Measurements from ENCODE around the gene NCS1. TPM values are rescaled to one million over a fixed set of nuclear protein-coding genes. Genes with fewer than 3 reads are reported as not detected.

Gene NCS1
- 66.9 and 76.3 TPM in 2 replicates for total RNA-seq (2014; rRNA removed; shearing (Covaris generic))
- polyA plus RNA-seq (2015; cell fraction: cytosol; rRNA removed) = 64.5 and 68.9 TPM in 2 replicates
- 31.4 and 36.6 TPM in 2 replicates for polyA plus RNA-seq (2015; cell fraction: nucleus; rRNA removed)

DNA sequence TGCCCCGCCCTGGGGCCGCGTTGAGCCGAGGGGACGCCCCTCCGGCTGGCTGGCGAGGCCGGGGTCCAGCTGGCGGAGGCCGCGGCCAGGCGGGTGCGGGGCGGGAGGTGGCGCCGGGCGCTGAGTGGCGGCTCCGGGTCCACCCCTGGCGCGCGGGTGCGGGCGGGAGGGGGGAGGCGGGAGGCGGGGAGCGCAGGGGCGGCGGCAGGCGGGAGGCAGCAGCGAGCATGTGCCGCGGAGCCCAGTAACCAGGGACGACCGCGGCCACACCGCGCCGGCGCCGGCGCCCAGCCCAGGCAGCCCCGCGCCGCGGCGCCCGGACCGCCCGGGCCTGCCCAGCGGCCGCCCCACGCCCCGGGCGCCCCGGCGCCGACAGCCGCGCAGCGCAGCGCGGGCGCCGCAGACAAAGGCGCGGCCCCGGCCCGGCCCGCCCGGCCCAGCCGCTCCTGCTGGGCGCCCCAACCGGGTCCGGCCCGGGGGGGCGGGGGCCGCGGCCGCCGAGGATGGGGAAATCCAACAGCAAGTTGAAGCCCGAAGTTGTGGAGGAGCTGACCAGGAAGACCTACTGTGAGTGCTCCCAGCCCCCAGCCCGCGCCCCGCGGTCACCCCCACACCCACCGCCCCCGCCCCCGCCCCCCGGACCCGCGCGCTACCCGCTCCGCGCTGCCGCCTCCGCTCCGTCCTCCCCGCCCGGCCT is at the start of gene NCS1:
Gene NCS1 (plus strand): TSS at position 244 of the 697 bp plus-strand sequence. CDS start 260 bp downstream, at position 504.
- DNase-seq (ENCODE audit: low read depth) = no peak

DNA sequence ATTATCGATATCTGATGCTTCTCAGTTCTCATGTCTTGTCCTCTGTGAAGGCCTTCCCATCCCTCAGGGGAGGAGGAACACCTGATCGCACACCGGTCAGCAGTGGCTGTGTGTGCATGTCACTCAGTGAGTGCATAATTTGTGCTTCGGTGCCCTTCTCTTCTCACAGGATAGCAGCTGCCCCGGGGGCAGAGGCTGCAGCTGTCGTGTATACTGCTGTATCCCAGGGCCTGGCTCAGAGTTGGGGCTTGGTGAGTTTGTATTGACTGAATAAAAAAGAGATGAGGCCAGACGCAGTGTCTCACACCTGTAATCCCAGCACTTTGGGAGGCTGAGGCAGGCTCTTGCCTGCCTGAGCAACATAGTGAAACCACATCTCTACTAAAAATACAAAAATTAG is 49.7 kb upstream of the NCS1 start:
- no peak for DNase-seq (ENCODE audit: low read depth)

GRCh38 chr9:130124085-130124860 is 47.9 kb upstream of the NCS1 start:
- DNase-seq (ENCODE audit: low read depth) = no peak

GRCh38 chr9:130126721-130127433 is 45.3 kb upstream of the NCS1 start:
- DNase-seq (ENCODE audit: low read depth) = no peak

DNA sequence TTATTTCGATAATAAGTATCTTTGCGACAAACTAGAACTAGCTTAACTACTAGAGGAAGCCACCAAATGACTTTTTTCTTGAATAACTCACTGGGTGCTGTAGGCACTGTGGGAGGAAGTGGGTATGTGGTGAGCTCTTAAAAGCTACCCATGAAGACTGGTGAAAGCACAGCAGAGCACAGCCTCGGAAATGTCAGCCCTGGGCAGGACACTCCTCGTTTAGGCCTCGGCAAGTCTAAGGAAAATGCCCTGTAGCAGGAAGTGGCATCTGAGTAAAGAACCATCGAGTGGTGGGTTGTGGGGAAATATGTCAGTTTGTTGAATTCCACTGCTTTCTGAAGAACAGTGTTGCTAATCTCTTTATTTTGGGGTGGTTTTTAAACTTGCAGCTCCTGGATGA is 44.0 kb upstream of the NCS1 start:
- DNase-seq (ENCODE audit: low read depth) = peak; percentile 37

GRCh38 chr9:130128733-130129431 is 43.3 kb upstream of the NCS1 start:
- DNase-seq (ENCODE audit: low read depth) = peak; percentile 79

DNA sequence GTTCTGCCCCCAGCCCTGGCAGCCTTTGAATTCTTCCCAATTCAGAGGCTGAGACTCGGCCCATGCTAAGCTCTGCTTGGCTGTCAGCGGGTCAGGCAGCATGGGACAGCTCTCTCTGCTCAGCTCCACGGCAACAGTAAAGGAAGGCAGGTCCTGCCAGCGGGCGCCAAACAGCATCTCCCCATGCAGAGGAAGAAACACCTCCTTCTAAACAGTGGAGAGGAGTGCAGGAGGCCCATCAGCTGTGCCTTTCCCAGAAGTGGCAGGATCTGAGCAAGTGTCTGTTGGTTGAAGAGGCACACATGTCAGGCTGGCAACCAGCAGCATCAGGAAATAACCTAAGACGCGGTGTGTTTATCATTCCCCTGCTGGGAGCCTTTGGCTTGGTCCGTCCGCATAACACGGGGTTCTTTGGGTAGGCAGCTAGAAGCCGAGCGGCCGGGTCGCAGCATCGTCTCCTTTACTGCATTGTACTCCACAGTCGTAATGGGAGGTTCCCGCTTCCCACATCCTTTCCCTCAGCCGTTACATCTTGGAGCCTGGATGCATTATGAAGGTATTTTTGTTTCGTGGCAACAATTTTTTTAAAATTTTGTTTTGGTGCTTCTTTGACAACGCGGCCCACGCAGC is 42.7 kb upstream of the NCS1 start:
- no peak for DNase-seq (ENCODE audit: low read depth)

GRCh38 chr9:130132746-130133145 is 39.5 kb upstream of the NCS1 start:
- no peak for DNase-seq (ENCODE audit: low read depth)

DNA sequence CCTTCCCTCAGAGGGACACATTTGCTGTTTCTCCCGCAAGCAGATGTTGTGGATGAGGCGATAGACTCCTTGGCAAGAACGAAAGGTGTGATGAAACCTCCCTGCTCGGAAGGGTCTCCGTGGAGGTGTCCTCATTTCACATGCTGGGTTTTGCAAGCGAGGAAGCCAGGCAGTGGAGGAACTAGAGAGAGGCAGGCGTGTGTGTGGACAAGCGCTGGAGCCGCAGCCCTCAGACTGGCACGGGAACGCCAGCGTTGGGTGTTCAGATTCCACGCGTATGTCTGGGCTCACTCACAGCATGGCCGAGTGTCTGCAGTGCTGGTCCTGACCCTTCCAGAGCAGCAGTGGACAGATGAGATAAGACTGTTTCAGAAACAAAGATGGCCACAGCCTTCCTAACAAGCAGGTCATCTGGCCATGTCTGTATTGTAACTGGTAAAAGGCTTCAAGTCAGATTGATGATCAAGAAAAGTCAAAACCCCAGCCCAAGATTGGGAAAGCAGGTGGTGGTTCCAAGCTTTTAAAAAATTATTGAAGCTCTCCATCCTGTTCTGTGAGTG is 35.0 kb upstream of the NCS1 start:
- no peak for DNase-seq (ENCODE audit: low read depth)

DNA sequence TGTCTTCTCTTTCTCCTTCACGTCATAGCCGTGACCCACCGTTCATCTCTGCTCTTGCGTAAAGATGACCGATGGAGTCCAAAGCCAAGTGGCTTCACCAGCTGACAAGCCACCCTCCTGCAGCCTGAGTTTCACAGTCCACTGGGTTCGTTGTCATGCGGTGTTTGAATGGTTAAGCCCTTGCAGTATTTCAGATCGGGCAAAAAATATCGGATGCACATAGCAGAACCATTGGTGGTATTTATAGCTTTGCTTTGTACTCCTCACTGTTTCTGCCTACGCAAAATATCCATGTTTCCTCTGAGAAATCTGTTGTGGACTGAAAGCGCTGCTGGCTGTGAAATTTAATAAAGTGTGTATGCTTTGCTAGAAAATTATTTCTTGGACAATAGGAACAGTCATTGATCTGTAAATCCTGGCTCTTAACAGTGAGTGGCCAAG is 34.5 kb upstream of the NCS1 start:
- no peak for DNase-seq (ENCODE audit: low read depth)

DNA sequence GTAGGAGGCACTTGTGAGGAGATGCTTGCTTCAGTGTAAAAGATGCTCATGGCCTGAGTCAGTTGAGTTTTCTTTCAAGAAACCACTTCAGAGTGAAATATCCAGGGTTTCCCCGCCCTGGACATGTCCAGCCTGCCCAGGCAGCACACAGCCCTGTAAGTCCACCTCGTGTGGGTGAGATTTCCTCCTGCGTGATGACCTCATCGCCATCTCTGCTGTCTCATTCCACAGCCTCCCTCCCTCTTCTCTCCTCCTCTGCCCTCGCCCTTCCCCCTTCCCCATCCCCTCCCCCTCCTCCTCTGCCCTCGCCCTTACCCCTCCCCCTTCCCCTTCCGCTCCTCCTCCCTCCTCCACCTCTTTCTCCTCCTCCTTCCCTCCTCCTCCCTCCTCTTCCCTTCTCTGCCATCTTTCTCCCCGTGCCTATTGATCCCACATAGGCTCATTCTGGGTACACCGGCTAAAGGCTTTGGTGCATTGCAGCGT is 34.0 kb upstream of the NCS1 start:
- peak; percentile 94 for DNase-seq (ENCODE audit: low read depth)

- DNase-seq (ENCODE audit: low read depth) = peak; percentile 95
Measured at GRCh38 chr9:130138791-130139190, 33.4 kb upstream of the NCS1 start.

GRCh38 chr9:130139251-130139650 is 33.0 kb upstream of the NCS1 start:
- DNase-seq (ENCODE audit: low read depth) = no peak

DNA sequence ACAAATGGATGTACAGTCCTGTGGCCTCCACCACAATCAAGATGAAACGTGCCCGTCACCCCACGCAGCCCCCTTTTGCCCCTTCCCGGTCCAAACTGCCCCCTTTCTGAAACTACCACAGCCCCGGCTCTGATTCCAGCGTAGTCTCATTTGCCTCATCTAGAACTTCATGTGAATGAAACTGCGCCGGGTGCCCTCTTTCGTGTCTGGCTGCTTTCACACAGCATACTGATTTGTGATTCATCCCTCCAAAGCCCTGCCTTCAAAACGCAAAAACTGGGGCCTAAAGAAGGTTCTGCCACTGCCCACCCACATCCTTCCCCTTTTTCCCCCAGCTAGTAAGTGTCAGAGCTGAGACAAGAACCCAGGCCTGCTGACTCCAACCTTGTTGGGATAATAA is 31.5 kb upstream of the NCS1 start:
- no peak for DNase-seq (ENCODE audit: low read depth)

DNA sequence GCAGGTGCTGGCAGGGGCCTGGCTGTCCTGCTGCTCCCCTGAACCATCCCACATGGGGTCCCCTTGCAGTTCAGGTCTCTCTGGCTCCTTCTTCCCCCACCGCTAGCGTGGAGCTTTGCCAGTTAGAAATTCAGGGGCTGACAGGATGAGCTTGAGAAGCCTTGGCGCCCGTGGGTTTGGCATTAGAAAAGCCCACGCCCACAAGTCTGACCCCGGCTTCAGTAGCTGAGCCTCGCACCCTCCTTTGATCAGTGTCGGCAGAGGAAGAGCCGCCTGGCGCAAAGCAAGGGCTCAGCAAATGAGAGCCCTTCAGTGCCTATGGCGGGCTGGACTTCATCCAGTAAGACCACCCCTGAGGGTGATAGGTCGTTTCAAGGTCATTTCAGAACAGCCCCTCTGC is 30.1 kb upstream of the NCS1 start:
- no peak for DNase-seq (ENCODE audit: low read depth)

GRCh38 chr9:130142641-130143040 is 29.6 kb upstream of the NCS1 start:
- DNase-seq (ENCODE audit: low read depth) = no peak

- DNase-seq (ENCODE audit: low read depth) = no peak
Measured at GRCh38 chr9:130143279-130143893, 28.8 kb upstream of the NCS1 start.

DNA sequence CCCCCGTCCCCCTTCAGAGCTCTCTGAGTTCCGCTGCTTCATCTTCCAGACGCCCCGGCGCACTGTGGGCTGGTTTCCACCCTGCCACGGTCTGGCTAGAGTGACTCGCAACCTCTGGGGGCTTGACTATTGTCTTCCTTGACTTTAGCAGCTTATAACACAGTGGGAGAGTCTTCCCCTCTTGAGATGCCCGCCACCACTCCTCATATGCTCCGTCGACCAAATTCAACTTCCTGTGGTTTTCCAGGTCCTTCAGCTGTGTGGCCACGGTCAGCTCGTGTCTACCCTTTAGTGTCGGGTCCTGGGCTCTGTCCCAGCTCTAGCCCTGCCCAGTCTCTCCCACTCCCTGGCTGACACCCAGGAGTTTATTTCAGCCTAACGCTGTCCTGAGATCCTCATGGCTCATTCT is 28.2 kb upstream of the NCS1 start:
- peak; percentile 42 for DNase-seq (ENCODE audit: low read depth)

DNA sequence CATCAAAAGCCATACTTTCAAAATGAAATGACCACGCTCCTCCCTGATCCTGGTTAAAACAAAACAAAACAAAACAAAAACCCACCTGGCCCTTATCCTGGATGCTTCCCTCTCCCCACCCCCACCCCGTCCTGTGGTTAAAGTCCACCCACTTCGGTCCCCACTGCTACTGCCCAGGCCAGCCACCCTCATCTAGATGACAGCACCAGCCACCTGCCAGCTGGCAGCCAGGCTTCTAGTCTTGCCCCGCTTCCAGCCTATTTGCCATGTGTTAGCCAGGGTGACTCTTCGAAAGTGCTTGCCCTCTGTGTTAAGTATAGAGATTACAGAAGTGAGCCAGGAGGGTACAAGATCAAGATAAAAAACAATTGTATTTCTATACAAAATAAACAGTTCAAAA is 27.5 kb upstream of the NCS1 start:
- DNase-seq (ENCODE audit: low read depth) = no peak

- peak; percentile 30 for DNase-seq (ENCODE audit: low read depth)
Measured at GRCh38 chr9:130145658-130146057, 26.5 kb upstream of the NCS1 start.

All from HT1080 (cell line).